K562 (cell line): ENCODE measurements around the gene SERPINE2. TPM values are rescaled to one million over a fixed set of nuclear protein-coding genes. Genes with fewer than 3 reads are reported as not detected.

Source experiments
- ATAC-seq: fragments of 200-7000 bp; cut with Tn5 transposase; 3 replicates; pipeline ENCODE4 v1.9.1; 2020; ENCODE audit warnings: moderate library complexity
- BruUV-seq: library from RNA; stranded (reverse); fragments of 400-500 nt; replicated peaks from 2 replicates; lab custom pipeline; 2021; lab: Mats Ljungman, UMichigan
- CTCF ChIA-PET: fragments of 300-600 bp; formaldehyde crosslinking; extraction: SDS; loops from one replicate; lab custom pipeline; 2021; ENCODE audit warnings: low intra/inter-chr PET ratio; lab: Yijun Ruan, JAX
- POLR2A ChIA-PET: fragments of 300-600, 350-650 bp; sonication (Branson Sonifier 250); formaldehyde crosslinking; extraction: SDS; loops from one replicate; lab custom pipeline; 2021; ENCODE audit warnings: antibody characterized with exemption, inconsistent platforms; lab: Yijun Ruan, JAX
- DNase-seq, 4 experiments: peaks; one replicate each; pipeline versions ENCODE4 v3.0.0 to v3.0.0-alpha.2; 2011 to 2018; ENCODE audit warnings: low spot score in 3 of 4, mixed read lengths in 3 of 4; ENCODE audit errors: extremely low read depth in 1 of 4
- FAIRE-seq: peaks from 2 replicates; lab custom pipeline; 2011; peaks lifted over from hg19 to GRCh38; lab: Jason Lieb, UNC
- H2AFZ ChIP-seq: 2 replicates; pipeline ENCODE4 v1.6.0; 2011; ENCODE audit warnings: low read depth, low read length, control low read depth, inconsistent platforms
- H3K27ac ChIP-seq: fragments of 200-600 bp; 3 replicates; pipeline ENCODE4 v1.8.0; 2011; ENCODE audit warnings: low read depth, mild to moderate bottlenecking, control low read depth, inconsistent platforms, low read length, moderate library complexity, mixed read lengths; ENCODE audit errors: extremely low read depth
- H3K27me3 ChIP-seq, 2 experiments: fragments of 300-600 bp in 1 of 2; 2 replicates in 1 of 2; 3 replicates in 1 of 2; pipeline versions ENCODE4 v1.6.0 to v1.8.0; 2011; ENCODE audit warnings: inconsistent platforms in 2 of 2, low read length in 2 of 2, mild to moderate bottlenecking in 1 of 2, mixed read lengths in 1 of 2, moderate library complexity in 1 of 2; ENCODE audit not compliant: control insufficient read depth in 2 of 2, insufficient read depth in 2 of 2
- H3K36me3 ChIP-seq: fragments of 300-600 bp; 3 replicates; pipeline ENCODE4 v1.8.0; 2011; ENCODE audit warnings: mild to moderate bottlenecking, low read length, inconsistent platforms; ENCODE audit not compliant: control insufficient read depth, insufficient read depth
- H3K4me1 ChIP-seq, 2 experiments: fragments of 200-600 bp in 1 of 2; replicated peaks in 1 of 2; 2 replicates in 1 of 2; 3 replicates in 1 of 2; pipeline versions ENCODE4 v1.5.1 to v1.8.0; 2011; ENCODE audit warnings: inconsistent platforms in 2 of 2, low read length in 2 of 2, mild to moderate bottlenecking in 1 of 2, mixed read lengths in 1 of 2, moderate library complexity in 1 of 2; ENCODE audit not compliant: control insufficient read depth in 2 of 2, insufficient read depth in 2 of 2
- H3K4me2 ChIP-seq: 2 replicates; pipeline ENCODE4 v1.6.1; 2011; ENCODE audit warnings: low read length, control low read depth, inconsistent platforms, mixed read lengths; ENCODE audit not compliant: insufficient read depth
- H3K4me3 ChIP-seq: fragments of 200-600 bp; sonication (generic), shearing (Covaris generic); 2 replicates; pipeline ENCODE4 v1.5.1; 2016; ENCODE audit warnings: control low read depth, inconsistent platforms
- H3K79me2 ChIP-seq: fragments of 200-600 bp; 3 replicates; pipeline ENCODE4 v1.8.0; 2011; ENCODE audit warnings: low read length, inconsistent platforms; ENCODE audit not compliant: control insufficient read depth, insufficient read depth
- H3K9ac ChIP-seq, 2 experiments: 2 replicates each; pipeline versions ENCODE4 v1.6.0 to v1.6.1; 2011; ENCODE audit warnings: low read depth in 2 of 2, low read length in 2 of 2, control low read depth in 1 of 2, inconsistent platforms in 1 of 2, mild to moderate bottlenecking in 1 of 2, mixed read lengths in 1 of 2; ENCODE audit not compliant: insufficient read depth in 1 of 2
- H3K9me1 ChIP-seq: one replicate; pipeline ENCODE4 v1.6.0; 2011; ENCODE audit warnings: inconsistent platforms, mild to moderate bottlenecking, low read length, moderate library complexity; ENCODE audit not compliant: control insufficient read depth, insufficient read depth
- H3K9me3 ChIP-seq: replicated peaks from 2 replicates; pipeline ENCODE4 v1.5.1; 2011; ENCODE audit warnings: low read depth, low read length, inconsistent platforms; ENCODE audit not compliant: control insufficient read depth, insufficient read depth
- H4K20me1 ChIP-seq: replicated peaks from 2 replicates; pipeline ENCODE4 v1.6.1; 2011; ENCODE audit warnings: low read length, inconsistent platforms, mixed read lengths; ENCODE audit not compliant: control insufficient read depth, insufficient read depth
- ARHGAP35 ChIP-seq: fragments of 450-650 bp; IDR thresholded peaks from 2 replicates; pipeline ENCODE4 v1.6.1; 2018; ENCODE audit not compliant: partially characterized antibody
- ATF7 ChIP-seq: fragments of 450-650 bp; IDR thresholded peaks from 2 replicates; pipeline ENCODE4 v1.7.1; 2014; ENCODE audit warnings: mild to moderate bottlenecking, moderate library complexity
- BMI1 ChIP-seq: fragments of 150-350 bp; IDR thresholded peaks from 2 replicates; pipeline ENCODE4 v1.6.1; 2014; ENCODE audit warnings: low read length
- CREB1 ChIP-seq, 2 experiments: sonication (generic) in 1 of 2; formaldehyde crosslinking in 1 of 2; IDR thresholded peaks; 2 replicates each; pipeline versions ENCODE4 v1.6.1 to v1.8.0; 2012 to 2022; ENCODE audit warnings: inconsistent platforms in 1 of 2, mild to moderate bottlenecking in 1 of 2, missing genetic modification reagents in 1 of 2, moderate library complexity in 1 of 2
- EP300 ChIP-seq: IDR thresholded peaks from 2 replicates; pipeline ENCODE4 v1.6.1; 2012; ENCODE audit warnings: low read length, improper control_type of control experiment
- ETV5 ChIP-seq: sonication (generic); formaldehyde crosslinking; IDR thresholded peaks from 2 replicates; pipeline ENCODE4 v1.4.0; 2020; ENCODE audit warnings: low read depth, mild to moderate bottlenecking, missing genetic modification reagents
- NFATC3 ChIP-seq: fragments of 450-650 bp; IDR thresholded peaks from 2 replicates; pipeline ENCODE4 v1.6.1; 2017; ENCODE audit warnings: mild to moderate bottlenecking
- SIN3A ChIP-seq, 2 experiments: fragments of 150-350 bp in 1 of 2; IDR thresholded peaks; 2 replicates each; pipeline ENCODE4 v1.6.1; 2011 to 2016; ENCODE audit warnings: borderline replicate concordance in 2 of 2, low read depth in 2 of 2, low read length in 2 of 2, mild to moderate bottlenecking in 2 of 2, moderate library complexity in 2 of 2; ENCODE audit not compliant: control insufficient read depth in 1 of 2
- SIN3B ChIP-seq: fragments of 450-650 bp; IDR thresholded peaks from 2 replicates; pipeline ENCODE4 v1.6.1; 2017; ENCODE audit warnings: low read depth, mild to moderate bottlenecking, moderate library complexity
- SMARCE1 ChIP-seq: fragments of 450-650 bp; IDR thresholded peaks from 2 replicates; pipeline ENCODE4 v1.7.1; 2016; ENCODE audit warnings: mild to moderate bottlenecking
- SRSF7 ChIP-seq: fragments of 200-400 bp; formaldehyde crosslinking; optimal IDR thresholded peaks from 2 replicates; pipeline ENCODE3; 2017; ENCODE audit warnings: mild to moderate bottlenecking, low read depth, low read length
- SRSF9 ChIP-seq: fragments of 200-400 bp; formaldehyde crosslinking; IDR thresholded peaks from 2 replicates; pipeline ENCODE4 v1.6.1; 2017; ENCODE audit warnings: low read depth, low read length, borderline replicate concordance
- TBL1XR1 ChIP-seq, 2 experiments: IDR thresholded peaks; 2 replicates each; pipeline ENCODE4 v1.6.1; 2012; ENCODE audit warnings: improper control_type of control experiment in 2 of 2, low read length in 2 of 2, mild to moderate bottlenecking in 1 of 2
- ZFP36 ChIP-seq: fragments of 150-350 bp; IDR thresholded peaks from 2 replicates; pipeline ENCODE4 v1.6.1; 2018; ENCODE audit warnings: low read length, low read depth; ENCODE audit not compliant: partially characterized antibody
- ZNF3 ChIP-seq: fragments of 250-450 bp; sonication (Bioruptor Pico); IDR thresholded peaks from 2 replicates; pipeline ENCODE4 v1.5.0; 2021; ENCODE audit warnings: mild to moderate bottlenecking, moderate library complexity
- WGBS: fragments of 100-300 bp; shearing (Covaris generic); methylation state at CpG from one replicate; pipeline ENCODE4 v1.1.6; 2016; ENCODE audit warnings: low coverage, mixed read lengths; ENCODE audit not compliant: insufficient coverage; ENCODE audit errors: missing lambda C conversion rate; 5-methylcytosine and 5-hydroxymethylcytosine counted together
- in situ Hi-C: fragments of 300-500 bp; cut with MboI; formaldehyde crosslinking; loops from 4 replicates; pipeline ENCODE4 v1.15.0; 2018; ENCODE audit warnings: inconsistent platforms, mixed read lengths
- intact Hi-C: fragments of 100-400 bp; cut with micrococcal nuclease; formaldehyde crosslinking; loops from 2 replicates; pipeline ENCODE4 v1.14.2; 2022
- polyA plus RNA-seq, 8 experiments: library from polyadenylated mRNA; depleted of rRNA in 4 of 8; stranded (reverse) in 5 of 8; unstranded in 3 of 8; fragments of >200 nt; fragmentation: Nextera tagmentation in 2 of 8; fragmentation: Illumina TruSeq in 1 of 8; extraction: Ambion mirVana in 2 of 8; extraction: Trizol in 1 of 8; gene quantifications; 2 replicates each; pipeline versions ENCODE4 v1.2.1 to v1.2.3, GENCODE V29; 2011 to 2014; ENCODE audit warnings: inconsistent platforms in 1 of 8, missing spikeins in 1 of 8
- total RNA-seq, 7 experiments: library from RNA; depleted of rRNA in 6 of 7; stranded (reverse); fragments of >200 nt in 6 of 7; fragmentation: Illumina TruSeq in 2 of 7; extraction: Trizol in 2 of 7; gene quantifications; 2 replicates each; pipeline versions ENCODE4 v1.2.1 to v1.2.3, GENCODE V29; 2011 to 2021; ENCODE audit warnings: low replicate concordance in 1 of 7
- TF ChIP-seq, protein P1 (sequence below): fragments of 450-650 bp; formaldehyde crosslinking; IDR thresholded peaks from 2 replicates; pipeline ENCODE4 v1.4.0; 2020; ENCODE audit warnings: mild to moderate bottlenecking, moderate library complexity
- TF ChIP-seq, protein P2 (sequence below): fragments of 450-650 bp; IDR thresholded peaks from 2 replicates; pipeline ENCODE4 v1.6.1; 2016
- TF ChIP-seq, protein P3 (sequence below): fragments of 250-450 bp; sonication (Bioruptor Pico); IDR thresholded peaks from 2 replicates; pipeline ENCODE4 v1.8.0; 2021; ENCODE audit warnings: borderline replicate concordance, mild to moderate bottlenecking, moderate library complexity; ENCODE audit not compliant: poor library complexity, severe bottlenecking
- TF ChIP-seq, protein P4 (sequence below), 2 experiments: fragments of 450-650 bp in 1 of 2; sonication (generic) in 1 of 2; formaldehyde crosslinking in 1 of 2; IDR thresholded peaks in 1 of 2; conservative IDR thresholded peaks in 1 of 2; 2 replicates each; pipeline versions ENCODE4 v1.6.1 to v1.8.1; 2016 to 2023; ENCODE audit warnings: mild to moderate bottlenecking in 2 of 2, moderate library complexity in 2 of 2, inconsistent platforms in 1 of 2, missing genetic modification reagents in 1 of 2

Gene SERPINE2
- total and polyA plus RNA-seq, 9 of the 15 experiments (the other 6 are each of a cell fraction or from before 2014, with no cell fraction given) = 0.03 to 0.16 (median 0.13) TPM; not detected in 6

DNA sequence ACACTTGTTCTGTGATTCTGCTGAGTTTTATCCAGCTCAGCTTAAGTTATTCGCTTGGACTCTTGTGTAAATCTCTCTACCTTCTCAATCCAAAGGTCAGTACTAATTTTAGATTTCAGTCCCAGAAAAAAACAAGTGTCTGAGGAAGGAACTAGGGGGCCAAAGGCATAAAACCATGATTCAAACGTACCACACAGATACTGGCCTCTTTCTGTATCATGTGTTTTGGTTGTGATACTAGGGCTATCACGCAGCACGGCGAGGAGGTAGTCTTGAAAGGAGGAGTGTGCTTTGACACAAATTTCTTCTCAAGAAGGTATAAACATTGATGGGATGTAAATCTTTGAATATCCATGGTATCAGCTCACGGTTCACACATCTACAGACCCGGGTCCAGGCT is 8.3 kb downstream of the SERPINE2 start:
- ChIA-PET POLR2A (no interaction called here), CTCF (no interaction called here)
- H3K9me1 ChIP-seq = no peaks in the 10 kb centered on the region
- DNase-seq (no peak), FAIRE-seq (no peak), ATAC-seq (no peak)
- no peaks in the 10 kb centered on the region; a peak in 2 of 5 replicates for H3K4me1 ChIP-seq
- H3K9me3 ChIP-seq = no peaks in the 10 kb centered on the region; the same call in 1 of the 2 replicates
- intact Hi-C loops (no loop called here), in situ Hi-C loops (no loop called here)
- TF ChIP-seq, protein P1, sequence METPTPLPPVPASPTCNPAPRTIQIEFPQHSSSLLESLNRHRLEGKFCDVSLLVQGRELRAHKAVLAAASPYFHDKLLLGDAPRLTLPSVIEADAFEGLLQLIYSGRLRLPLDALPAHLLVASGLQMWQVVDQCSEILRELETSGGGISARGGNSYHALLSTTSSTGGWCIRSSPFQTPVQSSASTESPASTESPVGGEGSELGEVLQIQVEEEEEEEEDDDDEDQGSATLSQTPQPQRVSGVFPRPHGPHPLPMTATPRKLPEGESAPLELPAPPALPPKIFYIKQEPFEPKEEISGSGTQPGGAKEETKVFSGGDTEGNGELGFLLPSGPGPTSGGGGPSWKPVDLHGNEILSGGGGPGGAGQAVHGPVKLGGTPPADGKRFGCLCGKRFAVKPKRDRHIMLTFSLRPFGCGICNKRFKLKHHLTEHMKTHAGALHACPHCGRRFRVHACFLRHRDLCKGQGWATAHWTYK = no peak
- no peak for TF ChIP-seq CREB1 (IDR thresholded peaks at IDR 0.05)
- no peak for TF ChIP-seq CREB1 (CRISPR knock-in tag; IDR thresholded peaks at IDR 0.05)
- TF ChIP-seq ETV5 = no peak
- TF ChIP-seq ZNF3 = no peak
- no peak for TF ChIP-seq ATF7
- TF ChIP-seq SIN3A (IDR thresholded peaks at IDR 0.05; ENCODE audit: borderline replicate concordance in 2 of 2, control insufficient read depth in 1 of 2, low read depth in 2 of 2, low read length in 2 of 2) = no peak
- TF ChIP-seq TBL1XR1 (IDR thresholded peaks at IDR 0.05; ENCODE audit: low read length in 2 of 2) = no peak
- no peak for TF ChIP-seq BMI1
- no peak for TF ChIP-seq ZFP36
- no peak for TF ChIP-seq ARHGAP35
- TF ChIP-seq, protein P2, sequence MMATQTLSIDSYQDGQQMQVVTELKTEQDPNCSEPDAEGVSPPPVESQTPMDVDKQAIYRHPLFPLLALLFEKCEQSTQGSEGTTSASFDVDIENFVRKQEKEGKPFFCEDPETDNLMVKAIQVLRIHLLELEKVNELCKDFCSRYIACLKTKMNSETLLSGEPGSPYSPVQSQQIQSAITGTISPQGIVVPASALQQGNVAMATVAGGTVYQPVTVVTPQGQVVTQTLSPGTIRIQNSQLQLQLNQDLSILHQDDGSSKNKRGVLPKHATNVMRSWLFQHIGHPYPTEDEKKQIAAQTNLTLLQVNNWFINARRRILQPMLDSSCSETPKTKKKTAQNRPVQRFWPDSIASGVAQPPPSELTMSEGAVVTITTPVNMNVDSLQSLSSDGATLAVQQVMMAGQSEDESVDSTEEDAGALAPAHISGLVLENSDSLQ = no peak
- TF ChIP-seq SRSF7 = no peak
- TF ChIP-seq, protein P3, sequence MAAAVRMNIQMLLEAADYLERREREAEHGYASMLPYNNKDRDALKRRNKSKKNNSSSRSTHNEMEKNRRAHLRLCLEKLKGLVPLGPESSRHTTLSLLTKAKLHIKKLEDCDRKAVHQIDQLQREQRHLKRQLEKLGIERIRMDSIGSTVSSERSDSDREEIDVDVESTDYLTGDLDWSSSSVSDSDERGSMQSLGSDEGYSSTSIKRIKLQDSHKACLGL (CRISPR knock-in tag) = no peak
- no peak for TF ChIP-seq SRSF9
- no peak for TF ChIP-seq NFATC3
- TF ChIP-seq EP300 = no peak
- TF ChIP-seq, protein P4, sequence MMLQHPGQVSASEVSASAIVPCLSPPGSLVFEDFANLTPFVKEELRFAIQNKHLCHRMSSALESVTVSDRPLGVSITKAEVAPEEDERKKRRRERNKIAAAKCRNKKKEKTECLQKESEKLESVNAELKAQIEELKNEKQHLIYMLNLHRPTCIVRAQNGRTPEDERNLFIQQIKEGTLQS (IDR thresholded peaks at IDR 0.05) = no peak
- TF ChIP-seq, protein P4 (CRISPR knock-in tag; conservative IDR thresholded peaks at IDR 0.05) = no peak
- TF ChIP-seq SMARCE1 = no peak
- no peak for TF ChIP-seq SIN3B
- BruUV-seq = no TSS peak
- H3K4me3 ChIP-seq = no peak overlapping the region
- no peak overlapping the region for H3K27ac ChIP-seq
- H2AFZ ChIP-seq = no peak overlapping the region
- no peaks in the 10 kb centered on the region for H4K20me1 ChIP-seq
- WGBS = 7% methylated on average over 7 of the region's 7 CpGs
- no peaks in the 10 kb centered on the region for H3K79me2 ChIP-seq
- no peaks in the 10 kb centered on the region for H3K36me3 ChIP-seq
- H3K27me3 ChIP-seq = peaks cover 0 to 8% of the 10 kb centered on the region in 2 experiments; a peak in 3 of 5 replicates
- H3K9ac ChIP-seq = no peak overlapping the region
- H3K4me2 ChIP-seq = 0 out of 2 replicates have a peak overlapping the region, but pooled peaks have one; percentile 40
